Testis (tissue), 3 donors: ENCODE measurements around the gene EFHD1. TPM values are rescaled to one million over a fixed set of nuclear protein-coding genes. Genes with fewer than 3 reads are reported as not detected.

Source experiments
- DNase-seq: peaks from one replicate; pipeline ENCODE4 v3.0.0-alpha.2; 2019
- H3K27ac ChIP-seq, 2 donors: fragments of 200-600 bp; sonication (generic); one replicate each; pipeline ENCODE4 v1.5.1; 2019
- H3K27me3 ChIP-seq: fragments of 200-600 bp; sonication (generic); one replicate; pipeline ENCODE4 v1.5.1; 2019
- H3K36me3 ChIP-seq: fragments of 200-600 bp; sonication (generic); one replicate; pipeline ENCODE4 v1.5.1; 2017; ENCODE audit warnings: low read depth; ENCODE audit errors: missing control alignments
- H3K4me1 ChIP-seq: fragments of 200-600 bp; sonication (generic); one replicate; pipeline ENCODE4 v1.5.1; 2019
- H3K4me3 ChIP-seq, 2 donors: fragments of 200-600 bp; sonication (generic); one replicate each; pipeline ENCODE4 v1.5.1; 2017 to 2019
- H3K9me3 ChIP-seq: fragments of 200-600 bp; sonication (generic); one replicate; pipeline ENCODE4 v1.5.1; 2017
- POLR2A ChIP-seq: fragments of 450-650 bp; IDR thresholded peaks from one replicate; pipeline ENCODE4 v1.6.1; 2017; ENCODE audit warnings: antibody characterized with exemption, mild to moderate bottlenecking, moderate library complexity
- WGBS, 2 donors: methylation state at CpG; one replicate each; pipeline ENCODE4 v1.1.5; 2018; 5-methylcytosine and 5-hydroxymethylcytosine counted together
- intact Hi-C: fragments of 100-400 bp; cut with DNase I; formaldehyde crosslinking; loops from one replicate; pipeline ENCODE4 v1.15.1; 2023; ENCODE audit warnings: low total_unique reads
- polyA plus RNA-seq: library from polyadenylated mRNA; stranded (reverse); fragments of 350-450 nt; fragmentation: Illumina TruSeq; extraction: RNeasy Lipid Tissue Mini Kit (QIAGEN cat#74804); gene quantifications from one replicate; pipeline ENCODE4 v1.2.3, GENCODE V29; 2014; ENCODE audit warnings: low read depth, low replicate concordance; ENCODE audit not compliant: insufficient read depth
- total RNA-seq, 2 donors: library from RNA; depleted of rRNA; stranded (reverse); fragments of >200 nt; gene quantifications; one replicate each; pipeline ENCODE4 v1.2.3, GENCODE V29; 2016
- TF ChIP-seq, protein P1 (sequence below), 3 experiments: fragments of 450-650 bp in 2 of 3; fragments of 200-600 bp in 1 of 3; sonication (generic) in 1 of 3; IDR thresholded peaks; one replicate each; pipeline ENCODE4 v1.5.1; 2016 to 2019; ENCODE audit warnings: antibody characterized with exemption in 3 of 3, mild to moderate bottlenecking in 2 of 3, moderate library complexity in 1 of 3

Gene EFHD1
- total and polyA plus RNA-seq, 3 donors from 2014 or later, result 16.5 to 51.5 (median 22.9) TPM

DNA sequence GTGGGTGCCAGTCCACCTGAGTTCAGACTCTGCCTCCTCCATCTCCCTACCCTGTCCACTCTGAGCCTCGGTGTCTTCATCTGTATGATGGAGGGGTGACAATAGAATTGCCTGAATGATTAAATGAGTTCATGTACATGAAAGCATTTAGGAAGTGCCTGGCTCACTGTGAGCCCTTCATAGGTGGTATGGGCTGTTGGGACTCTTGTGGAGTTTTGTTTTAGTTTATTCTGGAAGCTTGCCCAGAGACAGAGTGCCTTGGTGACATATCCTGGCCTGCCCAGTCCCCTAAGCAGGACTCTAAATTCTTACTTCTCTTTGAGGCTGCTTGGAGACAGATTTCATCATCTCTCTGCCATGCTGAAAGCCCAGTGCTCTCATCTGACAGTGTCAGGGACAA lies 39.2 kb downstream of the EFHD1 start:
- 88 to 100% methylated on average over 1 of the region's 1 CpG for WGBS, 2 donors
- no peaks in the 10 kb centered on the region for H3K36me3 ChIP-seq
- no peak overlapping the region for H3K27ac ChIP-seq
- no peak for DNase-seq
- no peaks in the 10 kb centered on the region for H3K27me3 ChIP-seq
- intact Hi-C loops, result no loop called here
- H3K4me3 ChIP-seq, result no peak overlapping the region
- TF ChIP-seq, protein P1, sequence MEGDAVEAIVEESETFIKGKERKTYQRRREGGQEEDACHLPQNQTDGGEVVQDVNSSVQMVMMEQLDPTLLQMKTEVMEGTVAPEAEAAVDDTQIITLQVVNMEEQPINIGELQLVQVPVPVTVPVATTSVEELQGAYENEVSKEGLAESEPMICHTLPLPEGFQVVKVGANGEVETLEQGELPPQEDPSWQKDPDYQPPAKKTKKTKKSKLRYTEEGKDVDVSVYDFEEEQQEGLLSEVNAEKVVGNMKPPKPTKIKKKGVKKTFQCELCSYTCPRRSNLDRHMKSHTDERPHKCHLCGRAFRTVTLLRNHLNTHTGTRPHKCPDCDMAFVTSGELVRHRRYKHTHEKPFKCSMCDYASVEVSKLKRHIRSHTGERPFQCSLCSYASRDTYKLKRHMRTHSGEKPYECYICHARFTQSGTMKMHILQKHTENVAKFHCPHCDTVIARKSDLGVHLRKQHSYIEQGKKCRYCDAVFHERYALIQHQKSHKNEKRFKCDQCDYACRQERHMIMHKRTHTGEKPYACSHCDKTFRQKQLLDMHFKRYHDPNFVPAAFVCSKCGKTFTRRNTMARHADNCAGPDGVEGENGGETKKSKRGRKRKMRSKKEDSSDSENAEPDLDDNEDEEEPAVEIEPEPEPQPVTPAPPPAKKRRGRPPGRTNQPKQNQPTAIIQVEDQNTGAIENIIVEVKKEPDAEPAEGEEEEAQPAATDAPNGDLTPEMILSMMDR (IDR thresholded peaks at IDR 0.05), result no peak
- no peak for TF ChIP-seq POLR2A
- H3K9me3 ChIP-seq, result no peaks in the 10 kb centered on the region
- H3K4me1 ChIP-seq, result no peaks in the 10 kb centered on the region

DNA sequence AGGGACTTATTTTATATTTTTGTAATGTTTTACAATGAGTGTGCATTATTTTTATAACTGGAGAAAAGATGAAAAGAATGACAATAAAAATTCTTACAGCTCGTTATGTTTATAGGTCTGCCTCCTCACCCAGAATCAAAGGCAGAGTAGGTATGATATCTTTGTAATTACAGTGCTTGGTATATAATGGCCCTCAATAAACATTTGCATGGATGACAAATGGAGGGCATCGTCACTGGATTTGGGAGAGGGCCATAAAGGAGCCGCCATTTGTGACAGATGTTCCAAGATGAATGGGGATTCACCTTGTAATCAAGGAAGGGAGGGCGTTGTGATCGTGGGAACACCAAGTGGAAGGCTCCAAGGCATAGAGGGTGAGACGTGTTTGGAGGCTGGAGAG lies 41.1 kb downstream of the EFHD1 start:
- 67 to 71% methylated on average over 6 of the region's 6 CpGs for WGBS, 2 donors

GRCh38 chr2:232675381-232675780 lies 42.0 kb downstream of the EFHD1 start:
- Histone ChIP-seq H3K36me3 (no peaks in the 10 kb centered on the region), H3K9me3 (no peaks in the 10 kb centered on the region), H3K4me3 (no peak overlapping the region), H3K27me3 (no peaks in the 10 kb centered on the region), H3K4me1 (no peaks in the 10 kb centered on the region), H3K27ac (no peak overlapping the region)
- intact Hi-C loops, result no loop called here
- WGBS, 2 donors, result 94 to 97% methylated on average over 10 of the region's 10 CpGs
- no peak for DNase-seq
- TF ChIP-seq, protein P1 (IDR thresholded peaks at IDR 0.05), result no peak
- no peak for TF ChIP-seq POLR2A

More for the DNA sequence above, 41.1 kb downstream of the EFHD1 start:
- H3K27ac ChIP-seq, result no peak overlapping the region
- no peaks in the 10 kb centered on the region for H3K9me3 ChIP-seq
- no peaks in the 10 kb centered on the region for H3K4me1 ChIP-seq
- H3K4me3 ChIP-seq, result no peak overlapping the region
- H3K36me3 ChIP-seq, result no peaks in the 10 kb centered on the region
- intact Hi-C loops, result no loop called here
- TF ChIP-seq, protein P1 (IDR thresholded peaks at IDR 0.05), result no peak
- TF ChIP-seq POLR2A, result no peak
- DNase-seq, result no peak
- H3K27me3 ChIP-seq, result no peaks in the 10 kb centered on the region

DNA sequence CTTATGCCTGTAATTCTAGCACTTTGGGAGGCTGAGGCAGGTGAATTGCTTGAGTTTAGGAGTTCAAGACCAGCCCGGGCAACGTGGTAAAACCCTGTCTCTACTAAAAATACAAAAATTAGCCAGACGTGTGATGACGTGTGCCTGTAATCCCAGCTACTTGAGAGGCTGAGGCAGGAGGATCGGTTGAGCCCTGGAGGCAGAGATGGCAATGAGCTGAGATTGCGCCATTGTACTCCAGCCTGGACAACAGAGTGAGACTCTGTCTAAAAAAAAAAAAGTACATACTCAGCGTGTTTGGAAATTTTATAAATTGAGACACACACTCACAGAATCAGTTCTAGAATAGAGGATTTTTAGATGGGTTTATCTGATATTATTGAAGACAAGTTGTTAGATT lies 46.6 kb downstream of the EFHD1 start:
- no peak overlapping the region for H3K27ac ChIP-seq
- intact Hi-C loops, result no loop called here
- no peaks in the 10 kb centered on the region for H3K27me3 ChIP-seq
- no peak for DNase-seq
- no peaks in the 10 kb centered on the region for H3K9me3 ChIP-seq
- WGBS, 2 donors, result 93 to 96% methylated on average over 7 of the region's 7 CpGs
- no peak overlapping the region for H3K4me3 ChIP-seq
- H3K4me1 ChIP-seq, result no peaks in the 10 kb centered on the region
- no peaks in the 10 kb centered on the region for H3K36me3 ChIP-seq
- TF ChIP-seq, protein P1 (IDR thresholded peaks at IDR 0.05), result no peak
- no peak for TF ChIP-seq POLR2A

- 57 to 64% methylated on average over 10 of the region's 10 CpGs for WGBS, 2 donors
These were observed 48.1 kb downstream of the EFHD1 start for GRCh38 chr2:232681527-232681926.

More at GRCh38 chr2:232681527-232681926, 48.1 kb downstream of the EFHD1 start:
- no peaks in the 10 kb centered on the region for H3K27me3 ChIP-seq
- no peak overlapping the region for H3K4me3 ChIP-seq
- TF ChIP-seq POLR2A, result no peak
- TF ChIP-seq, protein P1 (IDR thresholded peaks at IDR 0.05), result no peak
- H3K27ac ChIP-seq, result no peak overlapping the region
- H3K4me1 ChIP-seq, result no peaks in the 10 kb centered on the region
- intact Hi-C loops, result no loop called here
- no peaks in the 10 kb centered on the region for H3K36me3 ChIP-seq
- no peaks in the 10 kb centered on the region for H3K9me3 ChIP-seq
- DNase-seq, result peak; percentile 35
